HL-60 (cell line): Measurements from ENCODE around the gene STK32B.

ENCODE experiments used
- POLR2AphosphoS5 ChIP-seq: IDR thresholded peaks from 2 replicates; pipeline ENCODE4 v1.6.1; 2012; ENCODE audit warnings: low read depth
- TF ChIP-seq, protein P1 (sequence below): IDR thresholded peaks from one replicate; pipeline ENCODE4 v1.5.1; 2011; ENCODE audit warnings: low read length, control low read depth, inconsistent platforms; ENCODE audit not compliant: insufficient read depth

DNA sequence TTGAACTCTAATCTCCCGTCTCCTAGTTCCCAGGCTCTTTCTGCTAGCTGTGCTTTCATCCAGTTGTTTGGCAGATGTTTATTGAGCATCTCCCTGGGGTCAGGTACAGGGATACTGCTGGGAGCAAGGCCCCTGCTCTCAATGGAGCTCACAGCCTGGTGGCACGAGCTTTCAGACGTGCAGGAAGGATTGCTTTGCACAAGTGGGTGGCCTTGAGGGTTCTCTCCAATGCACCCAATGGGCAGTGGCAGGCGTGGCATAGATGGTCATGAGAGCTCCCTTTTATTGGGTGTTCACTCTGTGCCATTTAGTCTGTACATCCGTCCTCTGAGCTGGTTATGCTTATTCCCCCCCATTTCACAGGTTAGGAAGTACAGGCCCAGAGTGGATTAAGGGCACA, 421.8 kb downstream of the STK32B start:
- TF ChIP-seq, protein P1, sequence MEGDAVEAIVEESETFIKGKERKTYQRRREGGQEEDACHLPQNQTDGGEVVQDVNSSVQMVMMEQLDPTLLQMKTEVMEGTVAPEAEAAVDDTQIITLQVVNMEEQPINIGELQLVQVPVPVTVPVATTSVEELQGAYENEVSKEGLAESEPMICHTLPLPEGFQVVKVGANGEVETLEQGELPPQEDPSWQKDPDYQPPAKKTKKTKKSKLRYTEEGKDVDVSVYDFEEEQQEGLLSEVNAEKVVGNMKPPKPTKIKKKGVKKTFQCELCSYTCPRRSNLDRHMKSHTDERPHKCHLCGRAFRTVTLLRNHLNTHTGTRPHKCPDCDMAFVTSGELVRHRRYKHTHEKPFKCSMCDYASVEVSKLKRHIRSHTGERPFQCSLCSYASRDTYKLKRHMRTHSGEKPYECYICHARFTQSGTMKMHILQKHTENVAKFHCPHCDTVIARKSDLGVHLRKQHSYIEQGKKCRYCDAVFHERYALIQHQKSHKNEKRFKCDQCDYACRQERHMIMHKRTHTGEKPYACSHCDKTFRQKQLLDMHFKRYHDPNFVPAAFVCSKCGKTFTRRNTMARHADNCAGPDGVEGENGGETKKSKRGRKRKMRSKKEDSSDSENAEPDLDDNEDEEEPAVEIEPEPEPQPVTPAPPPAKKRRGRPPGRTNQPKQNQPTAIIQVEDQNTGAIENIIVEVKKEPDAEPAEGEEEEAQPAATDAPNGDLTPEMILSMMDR = no peak
- no peak for TF ChIP-seq POLR2AphosphoS5
